NCI-H460 (cell line): Measurements from ENCODE around the gene ESPNL. TPM values are rescaled to one million over a fixed set of nuclear protein-coding genes. Genes with fewer than 3 reads are reported as not detected.
"Not testable (repeated sequence)": the region's sequence is repeated elsewhere in the genome, so short reads cannot be mapped to it uniquely, and the experiment has no call there.

Source experiments
- DNase-seq: peaks from one replicate; pipeline ENCODE4 v3.0.0-alpha.2; 2016; ENCODE audit warnings: low read depth; ENCODE audit errors: extremely low read depth
- polyA plus RNA-seq: library from polyadenylated mRNA; depleted of rRNA; stranded (reverse); fragments of >200 nt; gene quantifications from 2 replicates; pipeline ENCODE4 v1.2.3, GENCODE V29; 2014; cell fraction: nucleus; rRNA removed
- total RNA-seq: library from RNA; depleted of rRNA; stranded (reverse); fragments of >200 nt; shearing (Covaris generic); gene quantifications from 2 replicates; pipeline ENCODE4 v1.2.3, GENCODE V29; 2014; rRNA removed

The ESPNL gene, protein sequence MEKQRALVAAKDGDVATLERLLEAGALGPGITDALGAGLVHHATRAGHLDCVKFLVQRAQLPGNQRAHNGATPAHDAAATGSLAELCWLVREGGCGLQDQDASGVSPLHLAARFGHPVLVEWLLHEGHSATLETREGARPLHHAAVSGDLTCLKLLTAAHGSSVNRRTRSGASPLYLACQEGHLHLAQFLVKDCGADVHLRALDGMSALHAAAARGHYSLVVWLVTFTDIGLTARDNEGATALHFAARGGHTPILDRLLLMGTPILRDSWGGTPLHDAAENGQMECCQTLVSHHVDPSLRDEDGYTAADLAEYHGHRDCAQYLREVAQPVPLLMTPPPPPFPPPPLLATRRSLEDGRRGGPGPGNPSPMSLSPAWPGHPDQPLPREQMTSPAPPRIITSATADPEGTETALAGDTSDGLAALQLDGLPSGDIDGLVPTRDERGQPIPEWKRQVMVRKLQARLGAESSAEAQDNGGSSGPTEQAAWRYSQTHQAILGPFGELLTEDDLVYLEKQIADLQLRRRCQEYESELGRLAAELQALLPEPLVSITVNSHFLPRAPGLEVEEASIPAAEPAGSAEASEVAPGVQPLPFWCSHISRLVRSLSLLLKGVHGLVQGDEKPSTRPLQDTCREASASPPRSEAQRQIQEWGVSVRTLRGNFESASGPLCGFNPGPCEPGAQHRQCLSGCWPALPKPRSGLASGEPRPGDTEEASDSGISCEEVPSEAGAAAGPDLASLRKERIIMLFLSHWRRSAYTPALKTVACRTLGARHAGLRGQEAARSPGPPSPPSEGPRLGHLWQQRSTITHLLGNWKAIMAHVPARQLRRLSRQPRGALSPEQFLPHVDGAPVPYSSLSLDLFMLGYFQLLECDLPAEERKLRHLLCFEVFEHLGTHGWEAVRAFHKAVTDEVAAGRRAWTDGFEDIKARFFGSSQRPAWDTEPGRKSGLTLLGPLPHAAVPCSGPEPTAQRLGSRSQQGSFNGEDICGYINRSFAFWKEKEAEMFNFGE
- total RNA-seq = 0.20 and 0.35 TPM in 2 replicates
- polyA plus RNA-seq = 4.2 and 4.6 TPM in 2 replicates

DNA sequence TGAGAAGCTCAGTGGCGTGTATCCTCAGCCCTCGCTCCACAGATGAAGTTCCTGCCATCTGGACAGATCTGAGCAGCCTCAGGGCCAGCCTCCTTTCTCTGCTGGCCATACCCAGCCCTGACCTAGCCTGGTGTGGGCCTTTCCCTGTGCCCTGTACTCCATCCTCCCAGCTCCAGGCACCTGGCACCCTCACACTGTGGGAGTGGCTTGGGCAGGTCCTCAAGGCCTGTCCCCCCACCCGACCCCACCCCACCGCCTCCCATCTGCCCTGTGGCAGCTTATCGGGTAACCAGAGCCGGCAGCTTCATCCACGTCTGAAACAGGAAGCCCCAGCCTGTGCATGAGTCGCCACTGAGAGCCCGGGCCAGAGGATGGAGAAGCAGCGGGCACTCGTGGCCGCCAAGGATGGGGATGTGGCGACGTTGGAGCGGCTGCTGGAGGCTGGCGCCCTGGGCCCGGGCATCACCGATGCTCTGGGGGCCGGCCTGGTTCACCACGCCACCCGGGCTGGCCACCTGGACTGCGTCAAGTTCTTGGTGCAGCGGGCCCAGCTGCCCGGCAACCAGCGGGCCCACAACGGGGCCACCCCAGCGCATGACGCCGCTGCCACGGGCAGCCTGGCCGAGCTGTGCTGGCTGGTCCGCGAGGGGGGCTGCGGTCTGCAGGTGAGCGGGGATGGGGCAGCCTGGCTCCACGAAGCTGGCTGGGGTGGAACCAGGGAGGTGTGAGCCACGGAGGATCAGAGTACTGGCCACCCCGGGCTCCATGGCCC lies at the start of gene ESPNL:
ESPNL (plus strand) TSS at position 292 of the 772 bp plus-strand sequence; CDS start at position 372, 80 bp downstream.
- DNase-seq = no peak

DNA sequence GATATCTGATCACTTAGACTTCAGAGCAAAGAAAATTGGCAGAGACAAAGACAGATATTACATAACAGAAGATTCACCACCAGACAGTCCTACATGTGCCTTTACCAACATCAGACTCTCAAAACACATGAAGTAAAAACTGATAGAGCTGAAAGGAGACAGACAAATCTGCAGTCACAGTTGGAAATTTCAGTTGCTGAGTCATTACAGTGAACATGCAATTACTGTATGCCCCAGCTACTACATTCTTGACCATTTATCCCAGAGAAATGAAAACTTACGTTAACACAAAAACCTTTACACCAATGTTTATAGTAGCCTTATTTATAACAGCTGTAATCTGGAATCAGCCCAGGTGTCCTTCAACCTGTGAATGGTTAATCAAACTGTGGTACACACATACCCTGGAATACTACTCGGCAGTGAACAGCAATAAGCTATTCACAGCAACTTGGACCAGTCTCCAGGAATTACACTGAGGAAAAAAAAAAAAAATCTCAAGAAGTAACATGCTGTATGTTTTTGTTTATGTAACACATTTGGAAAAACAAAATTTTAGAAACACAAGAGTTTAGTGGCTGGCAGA lies 46.9 kb upstream of the ESPNL start:
- no peak for DNase-seq

DNA sequence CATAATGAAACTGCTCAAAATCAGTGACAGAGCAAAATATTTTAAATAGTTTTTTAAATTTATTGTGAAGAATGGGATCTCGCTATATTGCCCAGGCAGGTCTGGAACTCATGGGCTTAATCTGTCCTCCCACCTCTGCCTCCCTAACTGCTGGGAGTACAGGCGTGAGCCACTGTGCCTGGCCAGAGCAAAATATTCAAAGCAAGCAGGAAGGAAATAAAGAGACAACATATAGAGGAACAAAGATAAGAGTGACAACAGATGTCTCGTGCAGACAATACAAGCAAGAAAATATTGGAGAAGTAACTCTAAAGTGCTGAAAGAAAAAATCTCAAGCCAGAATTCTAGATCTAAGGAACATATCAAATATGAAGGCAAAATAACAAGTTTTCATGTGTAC lies 44.3 kb upstream of the ESPNL start:
- no peak for DNase-seq

DNA sequence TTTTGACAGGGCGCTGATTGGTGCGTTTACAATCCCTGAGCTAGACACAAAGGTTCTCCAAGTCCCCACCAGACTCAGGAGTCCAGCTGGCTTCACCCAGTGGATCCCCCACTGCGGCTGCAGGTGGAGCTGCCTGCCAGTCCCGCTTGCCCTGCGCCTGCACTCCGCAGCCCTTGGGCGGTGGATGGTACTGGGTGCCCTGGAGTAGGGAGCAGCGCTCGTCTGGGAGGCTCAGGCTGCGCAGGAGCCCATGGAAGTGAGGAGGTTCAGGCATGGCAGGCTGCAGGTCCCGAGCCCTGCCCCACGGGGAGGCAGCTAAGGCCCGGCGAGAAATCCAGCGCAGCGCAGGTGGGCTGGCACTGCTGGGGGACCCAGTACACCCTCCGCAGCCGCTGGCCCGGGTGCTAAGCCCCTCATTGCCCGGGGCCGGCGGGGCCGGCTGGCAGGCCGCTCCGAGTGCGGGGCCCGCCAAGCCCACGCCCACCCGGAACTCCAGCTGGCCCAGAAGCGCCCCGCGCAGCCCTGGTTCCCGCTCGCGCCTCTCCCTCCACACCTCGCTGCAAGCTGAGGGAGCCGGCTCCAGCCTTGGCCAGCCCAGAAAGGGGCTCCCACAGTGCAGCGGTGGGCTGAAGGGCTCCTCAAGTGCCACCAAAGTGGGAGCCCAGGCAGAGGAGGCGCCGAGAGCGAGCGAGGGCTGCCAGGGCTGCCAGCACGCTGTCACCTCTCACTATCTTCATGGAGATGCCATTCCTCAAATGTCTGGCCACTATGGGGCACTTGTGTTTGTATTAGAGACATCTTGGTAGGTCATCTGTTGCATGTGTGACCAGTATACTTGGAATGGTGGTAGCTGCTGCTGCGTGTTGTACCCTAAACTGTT lies 42.2 kb upstream of the ESPNL start:
- not testable (repeated sequence) for DNase-seq

DNA sequence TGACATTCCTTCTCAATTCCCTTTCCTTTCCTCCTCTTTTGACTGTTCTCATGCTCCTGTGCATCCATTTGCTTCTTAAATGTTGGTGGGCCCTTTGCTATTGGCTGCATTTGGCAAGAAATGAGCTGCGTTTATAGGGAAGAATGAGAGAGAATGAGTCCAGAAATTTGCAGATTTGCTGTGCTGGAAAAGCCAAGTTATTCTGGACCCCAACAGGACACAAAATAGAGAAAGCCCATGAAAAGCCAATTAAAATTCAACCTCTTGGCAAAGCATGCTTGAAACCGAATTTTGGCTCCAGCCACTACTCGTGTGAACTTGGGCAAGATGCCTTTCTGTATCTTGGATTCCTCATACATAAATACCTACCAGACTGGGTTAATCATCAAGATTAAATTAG lies 40.6 kb upstream of the ESPNL start:
- no peak for DNase-seq

DNA sequence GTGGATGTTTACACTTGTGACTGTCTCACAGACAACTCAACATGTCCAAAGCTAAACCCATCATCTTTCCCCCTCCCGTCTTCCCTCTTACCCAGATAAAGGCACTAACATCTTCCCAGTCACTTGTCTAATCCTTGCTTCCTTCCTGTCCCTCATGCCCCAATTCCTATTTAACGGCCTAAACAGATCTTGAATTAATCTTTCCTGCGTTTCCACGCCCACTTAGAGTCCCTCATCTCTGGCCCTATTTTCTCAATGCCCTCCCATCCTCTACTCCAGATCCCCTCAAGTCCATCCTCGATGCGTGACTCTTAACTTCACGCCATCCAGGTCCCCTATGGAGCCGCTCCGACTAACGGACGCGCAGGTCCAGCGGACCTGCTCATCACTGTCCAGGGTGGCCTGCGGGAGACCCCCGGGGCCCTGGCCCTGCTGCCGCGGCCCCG lies 40.0 kb upstream of the ESPNL start:
- DNase-seq = no peak

DNA sequence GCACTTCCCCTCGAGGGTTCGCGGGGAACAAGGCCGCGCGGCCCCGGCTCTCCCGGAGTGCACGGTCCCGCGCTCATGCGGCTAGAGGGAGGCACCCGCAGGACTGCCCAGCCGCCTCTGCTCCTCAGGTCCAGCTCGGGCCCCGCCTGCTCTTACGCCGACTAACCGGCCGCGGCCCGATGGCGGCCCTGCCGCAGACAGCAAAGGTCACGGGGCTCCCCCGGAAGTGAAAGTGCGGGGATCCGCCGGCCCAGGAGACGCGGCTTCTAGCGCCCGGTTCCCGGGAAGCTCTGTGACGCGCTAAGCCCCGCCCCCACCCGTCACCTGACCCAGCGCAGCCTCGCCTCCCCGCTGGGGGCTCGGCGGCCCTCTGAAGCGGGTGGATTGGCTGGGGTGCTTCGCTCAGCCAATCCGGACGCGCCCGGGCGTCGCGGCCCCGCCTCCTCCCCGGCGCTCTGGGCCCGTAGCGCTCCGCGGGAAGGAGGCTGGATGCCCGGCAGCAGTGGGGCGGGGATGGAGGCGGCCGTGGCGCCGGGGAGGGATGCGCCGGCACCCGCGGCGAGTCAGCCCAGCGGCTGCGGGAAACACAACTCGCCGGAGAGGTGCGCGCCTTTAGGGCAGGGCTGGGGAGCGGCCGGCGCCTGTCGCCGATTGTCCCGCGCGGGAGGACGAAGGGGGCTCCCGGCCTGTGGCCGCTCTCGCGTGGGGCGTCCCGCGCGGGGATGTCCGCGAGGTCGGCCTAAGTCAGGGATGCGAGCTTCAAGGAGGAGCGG lies 39.4 kb upstream of the ESPNL start, which contains the start of gene SCLY:
SCLY (plus strand) TSS at position 460 of the 773 bp plus-strand sequence; CDS start at position 514, 54 bp downstream.
- peak; percentile 97 for DNase-seq

DNA sequence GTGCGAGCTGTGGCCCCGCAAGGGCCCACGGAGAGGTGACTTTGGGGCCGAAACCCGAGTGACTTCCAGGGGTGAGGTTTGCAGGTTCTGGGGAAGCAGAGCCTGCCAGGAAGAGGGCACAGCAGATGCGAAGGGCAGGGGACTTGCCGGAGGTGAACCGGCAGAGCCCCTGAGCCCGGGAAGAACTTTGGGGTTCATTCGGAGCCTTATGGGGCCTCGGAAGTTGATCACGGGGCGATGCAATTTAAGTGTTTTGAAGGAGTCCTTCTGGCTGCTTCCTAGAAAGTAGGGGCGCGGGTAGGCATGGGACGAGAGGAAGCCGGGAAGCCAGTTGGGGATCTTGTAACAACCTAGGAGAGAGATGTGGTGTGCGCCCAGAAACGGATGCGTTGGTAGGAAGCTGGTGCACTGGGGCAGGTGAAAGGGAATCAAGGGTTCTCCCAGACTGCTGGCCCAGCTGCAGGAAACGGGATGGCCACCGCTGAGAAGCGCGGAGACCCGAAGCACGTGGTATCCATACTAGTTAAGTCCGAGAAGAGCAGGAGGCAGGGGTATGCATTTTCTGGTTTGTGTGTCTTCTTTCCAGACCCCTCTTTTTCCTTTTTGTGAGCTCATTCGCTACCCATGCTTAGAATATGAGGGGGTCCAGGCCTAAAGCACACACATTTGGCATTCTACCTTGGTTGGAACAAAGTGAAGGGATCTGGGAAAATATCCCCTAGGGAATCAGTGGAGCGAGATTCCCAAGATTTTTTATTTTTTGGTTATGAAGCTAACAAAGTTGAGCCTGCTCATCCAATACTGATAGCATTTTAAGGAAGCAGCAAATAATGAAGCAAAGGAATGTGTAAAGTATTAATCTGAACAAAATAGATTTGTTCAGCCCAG lies 38.6 kb upstream of the ESPNL start:
- DNase-seq = no peak

DNA sequence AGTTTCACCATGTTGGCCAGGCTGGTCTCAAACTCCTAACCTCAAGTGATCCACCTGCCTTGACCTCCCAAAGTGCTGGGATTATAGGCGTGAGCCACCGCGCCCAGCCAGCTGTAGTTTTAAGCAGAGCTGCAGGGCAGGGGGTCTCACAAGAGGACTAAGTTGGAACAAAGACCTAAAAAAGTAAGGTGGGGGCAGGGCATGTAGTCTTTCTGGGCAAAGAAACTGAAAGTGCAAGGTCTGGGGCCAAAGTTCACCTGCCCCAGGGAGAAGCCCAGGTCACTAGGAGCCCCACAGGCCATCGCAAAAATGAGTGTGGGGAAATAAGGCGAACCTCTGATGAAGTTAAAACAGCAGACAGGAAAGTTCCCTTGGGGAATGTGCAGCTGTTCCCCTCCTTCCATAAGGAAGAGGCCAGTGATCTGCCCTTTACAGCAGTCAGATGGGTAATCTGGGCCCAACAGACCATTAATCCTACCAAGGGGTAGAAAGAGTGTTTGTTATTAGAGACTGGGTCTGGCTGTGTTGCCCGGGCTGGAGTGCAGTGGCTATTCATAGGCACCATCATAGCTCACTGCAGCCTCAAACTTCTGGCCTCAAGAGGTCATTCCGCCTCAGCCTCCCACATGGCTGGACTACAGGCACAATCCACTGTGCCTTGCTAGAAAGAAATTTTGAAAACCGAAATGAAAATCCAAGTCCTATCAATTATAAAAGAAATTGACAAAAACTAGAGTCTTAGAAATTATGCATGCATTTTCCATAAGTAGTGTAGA lies 36.5 kb upstream of the ESPNL start:
- no peak for DNase-seq

DNA sequence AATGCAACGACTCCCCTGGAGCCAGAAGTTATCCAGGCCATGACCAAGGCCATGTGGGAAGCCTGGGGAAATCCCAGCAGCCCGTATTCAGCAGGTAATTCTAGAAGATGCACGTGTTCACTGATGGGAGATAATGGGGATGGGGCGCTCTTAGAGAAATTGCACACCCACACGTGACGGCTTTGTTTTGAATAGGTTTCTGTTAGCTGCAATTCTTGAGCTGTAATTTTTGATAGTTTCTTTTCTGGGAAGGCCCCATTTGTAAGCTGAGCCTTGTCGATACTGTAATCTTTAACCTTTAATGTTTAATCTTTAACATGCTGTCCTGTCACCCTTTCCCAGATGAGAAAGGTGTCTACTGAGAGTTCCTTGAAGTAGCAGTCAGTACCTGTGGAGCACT lies 35.8 kb upstream of the ESPNL start:
- DNase-seq = no peak

DNA sequence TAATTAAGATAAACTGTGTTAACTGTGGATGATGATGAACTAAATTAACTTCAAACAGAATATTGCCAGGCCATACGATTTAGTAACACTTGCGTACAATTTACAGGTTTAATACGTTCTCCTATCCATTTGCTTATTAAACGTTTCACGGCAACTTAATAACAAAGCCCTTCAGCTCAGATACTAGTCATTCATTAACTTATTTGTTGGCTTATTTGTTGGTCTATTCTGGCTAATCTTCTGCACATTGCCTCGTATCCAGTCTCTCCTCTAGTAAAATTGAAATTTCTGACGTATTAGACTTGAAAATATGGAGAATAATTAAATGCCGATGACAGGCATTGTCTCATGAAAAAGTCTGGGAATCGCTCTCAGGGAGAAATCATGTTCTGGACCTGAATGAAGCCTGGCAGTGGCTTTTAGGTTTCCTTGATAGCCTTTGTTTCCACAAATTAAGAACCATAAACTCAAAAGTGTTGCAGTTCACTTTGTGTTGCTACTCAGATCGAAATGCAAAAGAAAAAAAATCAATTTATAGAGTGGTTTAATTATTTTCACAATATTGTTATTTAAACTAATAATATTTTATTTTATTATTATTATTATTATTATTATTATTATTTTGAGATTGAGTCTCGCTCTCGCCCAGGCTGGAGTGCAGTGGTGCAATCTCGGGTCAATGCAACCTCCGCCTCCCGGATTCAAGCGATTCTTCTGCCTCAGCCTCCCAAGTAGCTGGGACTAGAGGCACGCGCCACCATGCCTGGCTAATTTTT lies 34.9 kb upstream of the ESPNL start:
- no peak for DNase-seq

DNA sequence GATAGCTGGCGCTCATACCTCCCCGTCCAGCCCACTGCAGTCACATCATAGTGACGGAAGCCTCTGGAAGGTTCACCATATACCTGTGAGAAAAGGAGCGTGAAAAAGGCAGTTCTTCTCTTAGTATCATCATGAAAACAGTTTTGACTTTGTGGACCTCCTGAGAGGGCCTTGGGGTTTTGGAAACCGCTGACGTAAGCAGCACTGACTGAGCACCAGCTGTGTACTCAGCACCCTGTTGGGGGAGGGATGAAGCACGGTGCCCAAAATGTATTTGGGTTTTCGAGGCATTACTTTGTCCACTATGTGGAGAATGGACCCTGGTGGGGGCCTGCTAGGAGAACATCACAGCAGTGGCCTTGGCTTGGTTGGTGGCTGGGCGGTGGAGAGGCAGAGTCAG lies 33.9 kb upstream of the ESPNL start:
- DNase-seq = no peak

DNA sequence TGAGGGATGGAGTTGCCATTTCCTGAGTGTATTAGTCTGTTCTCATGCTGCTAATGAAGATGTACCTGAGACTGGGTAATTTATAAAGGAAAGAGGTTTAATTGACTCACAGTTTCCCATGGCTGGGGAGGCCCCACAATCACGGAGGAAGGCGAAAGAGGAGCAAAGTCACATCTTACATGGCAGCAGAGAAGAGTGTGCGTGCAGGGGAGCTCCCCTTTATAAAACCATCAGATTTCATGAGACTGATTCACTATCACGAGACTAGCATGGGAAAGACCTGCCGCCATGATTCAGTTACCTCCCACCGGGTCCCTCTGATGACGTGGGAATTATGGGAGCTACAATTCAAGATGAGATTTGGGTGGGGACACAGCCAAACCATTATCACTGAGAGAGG lies 33.4 kb upstream of the ESPNL start:
- DNase-seq = not testable (repeated sequence)

DNA sequence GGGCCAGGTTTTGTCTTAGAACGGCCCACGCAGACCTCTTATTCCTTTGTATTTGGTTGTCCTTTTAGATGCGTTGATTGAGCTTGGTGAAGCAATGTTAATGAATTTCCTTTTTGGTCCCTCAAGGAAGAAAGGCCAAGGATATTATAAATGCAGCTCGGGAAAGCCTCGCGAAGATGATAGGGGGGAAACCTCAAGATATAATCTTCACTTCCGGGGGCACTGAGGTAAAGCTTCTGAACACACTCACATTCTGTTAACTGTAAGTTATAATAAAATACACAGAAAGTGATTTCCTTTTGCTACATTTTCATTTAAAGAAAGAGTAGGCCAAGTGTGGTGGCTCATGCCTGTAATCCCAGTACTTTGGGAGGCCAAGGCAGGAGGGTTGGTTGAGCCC lies 32.2 kb upstream of the ESPNL start:
- DNase-seq = no peak

DNA sequence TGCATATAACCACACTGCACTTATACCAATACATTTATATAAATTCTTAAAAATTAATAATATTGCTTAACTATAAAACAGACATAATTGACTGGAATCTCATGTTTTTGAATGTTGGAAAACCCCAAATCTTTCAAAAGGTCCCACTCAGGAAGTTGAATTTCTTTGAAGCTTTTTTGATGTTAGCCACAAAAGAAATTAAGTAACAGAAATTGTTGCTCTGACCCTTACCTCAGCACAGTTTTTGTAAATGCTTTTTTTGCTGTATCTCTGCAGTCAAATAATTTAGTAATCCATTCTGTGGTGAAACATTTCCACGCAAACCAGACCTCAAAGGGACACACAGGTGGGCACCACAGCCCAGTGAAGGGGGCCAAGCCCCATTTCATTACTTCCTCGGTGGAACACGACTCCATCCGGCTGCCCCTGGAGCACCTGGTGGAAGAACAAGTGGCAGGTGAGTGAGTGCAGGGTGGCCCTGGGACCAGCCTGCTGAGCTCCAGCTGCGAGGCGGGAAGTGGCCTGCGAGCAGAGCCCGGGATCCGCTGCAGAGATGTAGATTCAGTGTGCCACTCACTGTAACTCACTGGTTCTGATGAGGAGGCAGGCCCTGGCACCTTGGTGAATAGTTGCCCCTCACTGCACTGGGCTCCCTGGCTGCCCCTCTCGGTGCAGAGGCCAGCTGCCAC lies 31.0 kb upstream of the ESPNL start:
- DNase-seq = no peak
